Psoas muscle (tissue), 8 donors: Measurements from ENCODE around the gene PDE4D. TPM values are rescaled to one million over a fixed set of nuclear protein-coding genes. Genes with fewer than 3 reads are reported as not detected.

Source experiments
- ATAC-seq, 4 donors: fragments of 200-7000 bp; cut with Tn5 transposase; one replicate each; pipeline ENCODE4 v1.9.1; 2020; ENCODE audit warnings: moderate library complexity in 3 of 4, mild to moderate bottlenecking in 2 of 4
- DNase-seq, 2 donors: peaks; one replicate each; pipeline ENCODE4 v3.0.0-alpha.2; 2020
- H3K27ac ChIP-seq: fragments of 200-600 bp; one replicate; pipeline ENCODE4 v1.8.0; 2022
- H3K27me3 ChIP-seq, 3 donors: fragments of 200-600 bp in 1 of 3; one replicate each; pipeline versions ENCODE4 v1.6.1 to v1.8.0; 2013 to 2022; ENCODE audit warnings: low read length in 2 of 3, mild to moderate bottlenecking in 2 of 3, moderate library complexity in 1 of 3; ENCODE audit not compliant: insufficient read depth in 3 of 3
- H3K36me3 ChIP-seq, 2 donors: fragments of 200-600 bp in 1 of 2; one replicate each; pipeline versions ENCODE4 v1.6.1 to v1.8.0; 2013 to 2022; ENCODE audit warnings: low read depth in 1 of 2, mild to moderate bottlenecking in 1 of 2, moderate library complexity in 1 of 2; ENCODE audit not compliant: insufficient read depth in 1 of 2
- H3K4me1 ChIP-seq: fragments of 200-600 bp; one replicate; pipeline ENCODE4 v1.8.0; 2022
- H3K4me3 ChIP-seq: fragments of 200-600 bp; one replicate; pipeline ENCODE4 v1.8.0; 2022; ENCODE audit warnings: mild to moderate bottlenecking
- H3K9me3 ChIP-seq: fragments of 200-600 bp; one replicate; pipeline ENCODE4 v1.8.0; 2022
- WGBS, 3 donors: extraction: QIAGEN DNeasy Blood & Tissue Kit; methylation state at CpG; one replicate each; pipeline versions ENCODE4 v1.1.6 to v1.1.7; 2013; 5-methylcytosine and 5-hydroxymethylcytosine counted together
- intact Hi-C, 2 donors: fragments of 100-400 bp; cut with DNase I; formaldehyde crosslinking; loops; one replicate each; pipeline versions ENCODE4 v1.11.0 to v1.14.2; 2022
- polyA plus RNA-seq, 3 donors: library from polyadenylated mRNA; stranded (reverse); fragments of 200-250 nt; gene quantifications; one replicate each; pipeline ENCODE4 v1.2.3, GENCODE V29; 2013
- total RNA-seq, 4 donors: library from RNA; stranded (reverse); fragmentation: NEBNext Ultra II Directional in 2 of 4; extraction: Animal tissue kit (Norgen Biotek cat#: 25700) in 2 of 4; gene quantifications; one replicate each; pipeline versions ENCODE4 v1.2.1 to v1.2.4, GENCODE V29; 2021 to 2023
- TF ChIP-seq, protein P1 (sequence below): fragments of 200-600 bp; IDR thresholded peaks from one replicate; pipeline ENCODE4 v1.8.0; 2022; ENCODE audit warnings: antibody characterized with exemption
- donor health status: healthy with polysubstance abuse.
- donor health status: DM: no; HTN: no; CAD: no; lungs with moderate emphysema.
- donor health status: Bipolar disorder and iron deficiency.
- donor health status: healthy.
- donor health status: DM: yes; HTN: yes; CAD: no.
- donor health status: DM: no; HTN: no; CAD: no.
- donor health status: DM: no; HTN: no; CAD: no.
- donor health status: DM: yes; HTN: yes; CAD: no.

The PDE4D gene
- total and polyA plus RNA-seq, 7 donors, result 42.6 to 283 (median 88.7) TPM

DNA sequence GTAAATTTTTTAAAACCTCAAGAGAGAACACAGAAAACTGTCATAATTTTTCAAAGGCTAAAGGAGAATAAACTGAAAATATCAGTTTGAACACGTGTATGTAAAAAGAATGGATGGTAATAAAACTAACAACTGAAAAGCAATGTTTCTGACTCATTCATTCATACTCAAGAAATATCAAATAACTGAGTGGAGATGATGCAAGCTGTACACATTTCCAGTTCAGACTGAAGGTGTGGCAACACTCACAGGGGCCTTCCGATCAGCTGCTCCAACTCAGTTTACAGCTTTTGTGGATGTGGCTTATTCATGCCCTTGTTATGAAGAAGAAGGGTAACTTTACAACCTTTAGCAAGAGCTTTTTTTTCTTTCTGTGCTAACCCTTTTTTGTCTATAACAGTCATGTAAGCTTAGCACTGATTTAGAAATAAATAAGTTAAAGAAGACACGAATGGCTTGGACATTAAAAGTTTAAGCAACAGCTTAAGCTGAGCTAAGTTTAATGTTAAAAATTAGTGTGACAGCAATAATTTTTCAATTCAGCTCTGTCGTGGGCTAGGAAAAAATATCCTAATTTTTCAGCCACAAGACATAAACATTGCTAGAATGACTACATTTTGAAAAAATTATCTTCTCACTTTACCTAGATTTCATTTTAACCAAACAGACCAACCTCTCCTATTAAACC, 857.1 kb downstream of the PDE4D start:
- DNase-seq, result peak; percentile 52 to 56

DNA sequence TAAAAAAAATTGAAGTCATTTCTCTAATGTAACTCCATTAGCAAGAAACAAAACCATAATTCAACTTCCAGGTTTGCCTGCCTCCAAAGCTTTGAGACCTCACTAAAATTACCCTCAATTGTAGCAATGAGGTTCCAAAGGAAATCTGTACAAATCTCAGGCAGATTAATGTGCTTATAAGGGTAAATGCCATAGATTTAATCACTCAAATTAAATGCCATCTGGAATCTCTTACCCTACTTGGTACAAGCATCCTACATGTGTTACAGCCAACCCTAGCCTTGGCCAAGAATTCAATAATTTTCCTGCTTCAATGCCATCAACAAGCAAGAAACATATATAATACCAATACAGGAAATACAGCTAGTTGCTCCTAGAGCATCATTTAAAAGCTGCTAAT, 857.8 kb downstream of the PDE4D start:
- Histone ChIP-seq H3K4me3 (peak overlapping the region; percentile 87), H3K36me3 (peaks cover 0 to 11% of the 10 kb centered on the region in 2 donors), H3K27ac (peak overlapping the region; percentile 94), H3K27me3 (no peaks in the 10 kb centered on the region), H3K9me3 (no peaks in the 10 kb centered on the region), H3K4me1 (peaks cover 32% of the 10 kb centered on the region)
- DNase-seq, result no peak
- TF ChIP-seq, protein P1, sequence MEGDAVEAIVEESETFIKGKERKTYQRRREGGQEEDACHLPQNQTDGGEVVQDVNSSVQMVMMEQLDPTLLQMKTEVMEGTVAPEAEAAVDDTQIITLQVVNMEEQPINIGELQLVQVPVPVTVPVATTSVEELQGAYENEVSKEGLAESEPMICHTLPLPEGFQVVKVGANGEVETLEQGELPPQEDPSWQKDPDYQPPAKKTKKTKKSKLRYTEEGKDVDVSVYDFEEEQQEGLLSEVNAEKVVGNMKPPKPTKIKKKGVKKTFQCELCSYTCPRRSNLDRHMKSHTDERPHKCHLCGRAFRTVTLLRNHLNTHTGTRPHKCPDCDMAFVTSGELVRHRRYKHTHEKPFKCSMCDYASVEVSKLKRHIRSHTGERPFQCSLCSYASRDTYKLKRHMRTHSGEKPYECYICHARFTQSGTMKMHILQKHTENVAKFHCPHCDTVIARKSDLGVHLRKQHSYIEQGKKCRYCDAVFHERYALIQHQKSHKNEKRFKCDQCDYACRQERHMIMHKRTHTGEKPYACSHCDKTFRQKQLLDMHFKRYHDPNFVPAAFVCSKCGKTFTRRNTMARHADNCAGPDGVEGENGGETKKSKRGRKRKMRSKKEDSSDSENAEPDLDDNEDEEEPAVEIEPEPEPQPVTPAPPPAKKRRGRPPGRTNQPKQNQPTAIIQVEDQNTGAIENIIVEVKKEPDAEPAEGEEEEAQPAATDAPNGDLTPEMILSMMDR, result no peak
- intact Hi-C loops, result loop anchor here (5.0 kb wide), 4 partner anchors 87 to 337 kb away; no protein-coding TSS in a partner anchor
- no peak for ATAC-seq

More for the DNA sequence above, 857.1 kb downstream of the PDE4D start:
- intact Hi-C loops, result loop anchor here (5.0 kb wide), 4 partner anchors 86 to 336 kb away; no protein-coding TSS in a partner anchor
- Histone ChIP-seq H3K4me3 (peak overlapping the region; percentile 87), H3K27me3 (no peaks in the 10 kb centered on the region), H3K4me1 (peaks cover 39% of the 10 kb centered on the region), H3K27ac (peak overlapping the region; percentile 94), H3K9me3 (no peaks in the 10 kb centered on the region), H3K36me3 (peaks cover 0 to 9% of the 10 kb centered on the region in 2 donors)
- ATAC-seq, result peak; percentile 56 to 71 (median 61)
- TF ChIP-seq, protein P1, result no peak
- WGBS, 3 donors, result 18 to 35% (median 22%) methylated on average over 4 of the region's 4 CpGs

DNA sequence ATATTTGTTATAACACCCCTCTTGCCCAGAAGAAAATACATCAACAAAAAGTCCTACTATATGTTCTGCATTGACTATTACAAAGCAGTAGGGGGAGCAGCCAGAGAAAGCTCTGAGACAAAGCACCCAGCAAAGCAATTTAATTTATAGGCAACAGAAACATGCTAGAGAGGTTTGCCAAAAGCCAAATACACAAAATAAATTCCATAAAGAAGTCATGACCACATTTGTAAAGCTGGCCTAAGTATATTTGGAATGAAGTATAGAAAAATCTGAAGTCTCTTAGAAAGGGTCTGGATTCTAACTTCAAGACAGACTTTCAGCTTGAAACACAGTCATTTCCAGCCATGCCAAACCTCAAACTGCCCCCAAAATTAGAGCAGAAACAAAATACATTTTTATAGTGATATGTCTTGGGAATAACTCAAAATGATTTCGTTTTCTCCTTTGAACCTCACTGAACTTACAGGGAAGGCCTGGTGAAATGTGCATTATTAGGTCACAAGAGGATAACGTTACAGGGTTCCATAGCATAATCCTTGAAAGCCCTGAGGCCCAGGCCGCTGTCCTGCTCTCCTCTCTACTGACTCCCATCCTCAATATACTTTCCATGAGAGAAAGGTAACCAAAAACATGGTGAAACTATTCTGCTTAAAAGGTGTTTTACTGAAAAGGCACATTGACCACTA, 858.9 kb downstream of the PDE4D start:
- H3K27ac ChIP-seq, result peak overlapping the region; percentile 94
- peaks cover 0 to 14% of the 10 kb centered on the region in 2 donors for H3K36me3 ChIP-seq
- intact Hi-C loops, result loop anchor here (5.0 kb wide), 4 partner anchors 88 to 338 kb away; no protein-coding TSS in a partner anchor
- TF ChIP-seq, protein P1, result peak; percentile 60
- no peak for ATAC-seq
- no peaks in the 10 kb centered on the region for H3K9me3 ChIP-seq
- no peak for DNase-seq
- peak overlapping the region; percentile 87 for H3K4me3 ChIP-seq
- no peaks in the 10 kb centered on the region for H3K27me3 ChIP-seq
- H3K4me1 ChIP-seq, result peaks cover 26% of the 10 kb centered on the region
- 28 to 49% (median 29%) methylated on average over 3 of the region's 3 CpGs for WGBS, 3 donors

DNA sequence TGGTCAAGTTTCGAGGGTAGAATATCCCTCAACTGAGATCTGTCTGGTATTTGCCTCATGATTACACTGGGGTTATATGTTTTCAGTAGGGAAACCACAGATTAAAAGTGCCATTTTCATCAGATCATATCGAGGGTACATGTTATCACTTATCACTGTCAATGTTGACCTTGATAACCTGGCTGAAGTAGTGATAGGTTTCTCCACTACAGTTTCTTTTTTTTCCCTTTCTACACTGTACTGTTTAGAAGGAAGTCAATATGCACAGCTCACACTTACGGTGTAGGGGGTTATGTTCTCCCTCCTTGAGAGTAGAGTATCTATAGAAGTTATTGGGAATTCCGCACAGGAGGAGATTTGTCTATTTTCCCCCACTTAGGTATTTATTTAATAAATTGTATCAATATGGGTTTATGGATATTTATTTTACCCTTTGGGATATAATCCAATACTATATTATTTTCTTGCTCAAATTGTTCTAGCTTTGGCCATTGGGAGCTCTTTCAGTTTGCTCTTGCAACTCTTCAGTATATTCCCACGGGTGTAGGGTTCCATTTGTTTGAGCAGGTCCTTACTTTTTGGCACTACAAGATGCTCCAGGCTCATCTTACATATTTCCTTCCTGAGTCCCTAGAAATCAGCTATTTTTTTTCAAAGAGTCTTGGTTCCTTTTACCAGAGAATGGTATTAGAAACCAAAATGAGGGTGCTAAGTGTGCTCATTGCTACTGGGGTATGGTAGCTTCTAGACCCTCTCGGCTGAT, 866.2 kb downstream of the PDE4D start:
- intact Hi-C loops, result no loop called here
- ATAC-seq, result peak in 1 of 4 donors; percentile 56
- Histone ChIP-seq H3K27me3 (no peaks in the 10 kb centered on the region), H3K9me3 (no peaks in the 10 kb centered on the region), H3K27ac (peak overlapping the region; percentile 52), H3K4me3 (no peak overlapping the region), H3K36me3 (peaks cover 5 to 21% of the 10 kb centered on the region in 2 donors), H3K4me1 (peaks cover 28% of the 10 kb centered on the region)
- 80 to 91% (median 84%) methylated on average over 6 of the region's 6 CpGs for WGBS, 3 donors
- TF ChIP-seq, protein P1, result no peak
- no peak for DNase-seq
